Stomach smooth muscle (tissue), 2 donors: Measurements from ENCODE around the gene FGG.

ENCODE experiments used
- H3K27ac ChIP-seq: one replicate; pipeline ENCODE4 v1.7.0; 2013; ENCODE audit warnings: mild to moderate bottlenecking, low read length, inconsistent platforms
- H3K27me3 ChIP-seq, 2 donors: one replicate each; pipeline ENCODE4 v1.7.0; 2013; ENCODE audit warnings: low read length in 2 of 2; ENCODE audit not compliant: insufficient read depth in 2 of 2, control insufficient read depth in 1 of 2
- H3K36me3 ChIP-seq, 2 donors: one replicate each; pipeline ENCODE4 v1.7.0; 2013; ENCODE audit warnings: low read length in 2 of 2; ENCODE audit not compliant: control insufficient read depth in 2 of 2, insufficient read depth in 2 of 2
- H3K4me1 ChIP-seq: one replicate; pipeline ENCODE4 v1.7.0; 2013; ENCODE audit warnings: low read length; ENCODE audit not compliant: control insufficient read depth, insufficient read depth
- H3K4me3 ChIP-seq, 2 donors: one replicate each; pipeline ENCODE4 v1.7.0; 2013; ENCODE audit warnings: low read length in 2 of 2
- H3K9ac ChIP-seq, 2 donors: one replicate each; pipeline ENCODE4 v1.7.0; 2013; ENCODE audit warnings: low read length in 2 of 2, mild to moderate bottlenecking in 1 of 2
- H3K9me3 ChIP-seq, 2 donors: one replicate each; pipeline ENCODE4 v1.7.0; 2013; ENCODE audit warnings: low read length in 2 of 2; ENCODE audit not compliant: control insufficient read depth in 2 of 2
- donor health status: healthy.
- donor health status: Pancreatic carcinoma.

The FGG gene

DNA sequence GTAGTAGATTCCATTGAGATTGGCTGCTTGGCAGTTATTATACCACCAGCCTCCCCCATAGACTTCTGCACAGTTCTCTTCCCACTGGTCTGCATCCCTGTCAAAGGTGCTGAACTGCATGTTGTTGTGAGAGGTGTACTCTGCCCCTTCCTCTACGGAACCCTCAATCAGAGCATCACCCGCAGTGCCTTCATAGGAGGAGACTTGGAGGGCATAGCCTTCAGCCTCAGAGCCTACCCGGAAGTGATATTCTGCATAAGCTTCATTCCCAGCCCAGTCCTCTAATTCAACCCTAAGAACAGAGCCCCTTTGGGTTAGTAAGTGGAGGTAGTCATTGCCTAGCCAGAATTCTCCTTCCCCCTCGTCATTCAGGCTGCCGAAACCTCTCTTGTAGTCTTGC lies 28.2 kb downstream of the FGG start:
- Histone ChIP-seq H3K27ac (no peak overlapping the region), H3K4me1 (no peaks in the 10 kb centered on the region), H3K4me3 (no peak overlapping the region), H3K27me3 (no peaks in the 10 kb centered on the region), H3K9ac (no peak overlapping the region), H3K9me3 (no peaks in the 10 kb centered on the region), H3K36me3 (no peaks in the 10 kb centered on the region)

DNA sequence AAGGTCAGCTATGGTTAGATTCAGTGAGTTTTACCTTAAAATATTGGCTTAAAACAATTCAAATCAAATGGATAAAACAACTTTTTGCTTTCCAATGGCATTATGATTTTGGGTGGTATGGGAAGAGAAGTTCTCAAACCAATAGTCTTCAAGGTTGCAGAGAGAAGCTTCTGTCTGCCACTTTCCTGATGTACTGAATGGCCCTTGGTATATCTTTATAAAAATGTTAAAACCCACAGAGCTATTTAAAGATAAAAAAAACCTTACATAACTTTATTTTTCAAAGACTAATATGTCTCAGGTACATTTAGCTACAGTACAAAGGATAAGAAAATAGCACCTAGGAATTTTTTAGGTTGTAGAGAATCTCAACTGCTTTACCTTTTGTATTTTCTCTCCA lies 28.8 kb downstream of the FGG start:
- H3K36me3 ChIP-seq, result no peaks in the 10 kb centered on the region
- H3K4me1 ChIP-seq, result no peaks in the 10 kb centered on the region
- no peak overlapping the region for H3K27ac ChIP-seq
- H3K9me3 ChIP-seq, result no peaks in the 10 kb centered on the region
- H3K27me3 ChIP-seq, result no peaks in the 10 kb centered on the region
- H3K9ac ChIP-seq, result no peak overlapping the region
- H3K4me3 ChIP-seq, result no peak overlapping the region

DNA sequence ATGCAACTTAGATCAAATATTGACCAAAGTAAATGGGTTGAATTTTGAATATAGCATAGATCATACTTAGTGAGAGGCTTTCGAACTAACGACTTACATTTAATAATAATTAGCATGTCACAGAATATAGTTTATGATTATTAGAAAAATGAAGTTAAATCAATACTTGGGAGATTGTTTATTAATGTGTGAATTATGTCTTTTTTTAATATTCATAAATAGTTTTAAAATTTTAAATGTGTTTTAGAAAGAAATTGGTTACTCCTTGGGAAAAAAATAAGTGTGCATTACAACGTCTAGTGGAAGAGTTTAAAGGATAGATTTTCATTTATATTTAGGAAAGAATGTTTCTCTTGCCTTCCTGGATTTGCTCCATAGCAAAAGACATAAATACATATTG lies 29.2 kb downstream of the FGG start:
- Histone ChIP-seq H3K9ac (no peak overlapping the region), H3K27ac (no peak overlapping the region), H3K27me3 (no peaks in the 10 kb centered on the region), H3K4me3 (no peak overlapping the region), H3K9me3 (no peaks in the 10 kb centered on the region), H3K36me3 (no peaks in the 10 kb centered on the region), H3K4me1 (no peaks in the 10 kb centered on the region)

DNA sequence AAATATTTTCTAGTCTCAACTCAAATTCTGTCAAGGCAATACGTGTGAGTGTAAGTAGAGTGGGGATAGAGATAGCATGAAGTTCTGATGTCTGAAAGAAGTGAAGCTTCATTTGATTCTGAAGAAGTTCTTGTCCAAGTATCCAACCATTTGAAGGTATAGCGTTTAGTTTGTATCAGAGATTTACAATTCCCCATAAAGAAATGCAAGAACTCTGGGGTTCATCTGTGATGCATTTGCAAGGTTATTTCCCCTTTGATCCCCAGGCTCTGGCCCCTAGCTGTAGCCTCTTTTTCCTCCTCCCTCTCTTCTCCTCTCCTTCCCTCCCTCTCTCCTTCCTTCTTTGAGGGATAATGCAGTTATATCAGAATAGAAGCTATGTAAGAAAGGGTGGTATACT lies 29.7 kb downstream of the FGG start:
- no peak overlapping the region for H3K27ac ChIP-seq
- no peak overlapping the region for H3K9ac ChIP-seq
- H3K9me3 ChIP-seq, result no peaks in the 10 kb centered on the region
- H3K27me3 ChIP-seq, result no peaks in the 10 kb centered on the region
- H3K36me3 ChIP-seq, result no peaks in the 10 kb centered on the region
- H3K4me1 ChIP-seq, result no peaks in the 10 kb centered on the region
- no peak overlapping the region for H3K4me3 ChIP-seq

DNA sequence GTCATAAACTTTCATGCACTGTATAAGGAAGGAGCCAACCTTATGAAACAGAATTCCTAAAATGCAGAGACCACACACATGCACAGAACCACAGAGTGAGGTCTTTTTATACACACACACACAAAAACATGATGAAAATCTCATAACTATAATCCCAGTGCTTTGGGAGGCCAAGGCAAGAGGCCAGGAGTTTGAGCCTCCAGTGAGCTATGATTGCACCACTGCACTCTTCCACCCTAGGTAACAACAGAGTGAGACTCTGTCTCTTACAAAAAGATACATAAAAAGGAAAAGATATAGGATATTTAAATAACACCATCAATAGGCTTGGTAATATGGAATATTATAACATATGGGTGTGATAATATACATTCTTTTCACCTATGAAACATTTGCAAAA lies 32.5 kb downstream of the FGG start:
- H3K4me1 ChIP-seq, result no peaks in the 10 kb centered on the region
- H3K27me3 ChIP-seq, result no peaks in the 10 kb centered on the region
- no peak overlapping the region for H3K27ac ChIP-seq
- H3K9ac ChIP-seq, result no peak overlapping the region
- no peaks in the 10 kb centered on the region for H3K9me3 ChIP-seq
- H3K4me3 ChIP-seq, result no peak overlapping the region
- H3K36me3 ChIP-seq, result no peaks in the 10 kb centered on the region

DNA sequence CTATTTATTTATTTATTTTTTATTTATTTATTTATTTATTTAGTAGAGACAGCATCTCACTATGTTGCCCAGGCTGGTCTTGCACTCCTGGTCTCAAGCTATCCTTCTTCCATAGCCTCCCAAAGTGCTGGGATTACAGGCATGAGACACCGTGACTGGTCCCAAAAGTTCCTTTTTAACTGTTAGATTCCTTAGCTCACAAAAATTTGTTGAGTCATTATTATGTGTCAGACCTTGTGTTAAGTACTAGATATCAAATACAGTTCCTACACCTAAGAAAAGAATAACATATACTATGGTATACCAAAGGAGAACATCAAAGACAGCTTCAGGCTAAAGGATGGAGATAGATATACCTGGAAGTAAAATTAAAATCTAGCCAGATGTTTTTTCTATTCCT lies 33.5 kb downstream of the FGG start:
- Histone ChIP-seq H3K36me3 (no peaks in the 10 kb centered on the region), H3K9me3 (no peaks in the 10 kb centered on the region), H3K4me3 (no peak overlapping the region), H3K9ac (no peak overlapping the region), H3K4me1 (no peaks in the 10 kb centered on the region), H3K27me3 (no peaks in the 10 kb centered on the region), H3K27ac (no peak overlapping the region)

DNA sequence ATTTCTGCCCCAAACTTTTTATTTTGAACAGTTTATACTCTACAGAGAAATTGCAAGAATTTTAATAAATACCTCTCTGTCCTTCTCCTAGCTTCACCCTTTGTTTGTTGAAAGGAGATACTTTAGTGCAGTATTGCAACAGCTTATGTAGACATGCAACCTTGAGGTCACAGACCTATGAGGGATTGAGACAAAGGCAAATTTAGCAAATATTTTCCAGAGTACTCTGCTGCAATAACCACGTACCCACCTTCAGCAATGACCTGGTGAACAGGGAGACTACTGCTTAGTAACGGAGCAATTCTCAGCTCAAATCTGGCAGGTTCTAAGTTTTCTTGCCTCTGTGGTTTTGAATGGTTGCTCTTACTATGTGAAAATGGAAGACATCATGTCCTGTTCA lies 35.1 kb downstream of the FGG start:
- no peak overlapping the region for H3K27ac ChIP-seq
- no peak overlapping the region for H3K4me3 ChIP-seq
- H3K9me3 ChIP-seq, result no peaks in the 10 kb centered on the region
- no peaks in the 10 kb centered on the region for H3K36me3 ChIP-seq
- H3K27me3 ChIP-seq, result no peaks in the 10 kb centered on the region
- no peaks in the 10 kb centered on the region for H3K4me1 ChIP-seq
- H3K9ac ChIP-seq, result no peak overlapping the region

DNA sequence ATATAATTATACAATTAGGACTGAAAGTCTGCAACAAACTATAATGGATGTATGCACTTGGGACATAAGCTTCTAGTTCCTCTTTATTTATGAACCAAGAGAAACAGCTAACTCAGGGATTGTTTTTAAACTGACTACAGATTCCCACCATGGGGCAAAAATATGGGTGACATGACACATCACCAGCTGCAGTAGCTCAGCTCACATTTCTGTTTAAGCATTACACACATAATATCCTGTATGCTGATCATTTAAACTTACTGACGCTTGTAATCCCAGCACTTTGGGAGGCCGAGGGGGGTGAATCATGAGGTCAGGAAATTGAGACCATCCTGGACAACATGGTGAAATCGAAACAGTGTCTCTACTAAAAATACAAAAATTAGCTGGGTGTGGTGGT lies 38.1 kb downstream of the FGG start:
- H3K36me3 ChIP-seq, result no peaks in the 10 kb centered on the region
- no peak overlapping the region for H3K27ac ChIP-seq
- no peaks in the 10 kb centered on the region for H3K4me1 ChIP-seq
- no peak overlapping the region for H3K4me3 ChIP-seq
- no peak overlapping the region for H3K9ac ChIP-seq
- H3K9me3 ChIP-seq, result no peaks in the 10 kb centered on the region
- H3K27me3 ChIP-seq, result no peaks in the 10 kb centered on the region

DNA sequence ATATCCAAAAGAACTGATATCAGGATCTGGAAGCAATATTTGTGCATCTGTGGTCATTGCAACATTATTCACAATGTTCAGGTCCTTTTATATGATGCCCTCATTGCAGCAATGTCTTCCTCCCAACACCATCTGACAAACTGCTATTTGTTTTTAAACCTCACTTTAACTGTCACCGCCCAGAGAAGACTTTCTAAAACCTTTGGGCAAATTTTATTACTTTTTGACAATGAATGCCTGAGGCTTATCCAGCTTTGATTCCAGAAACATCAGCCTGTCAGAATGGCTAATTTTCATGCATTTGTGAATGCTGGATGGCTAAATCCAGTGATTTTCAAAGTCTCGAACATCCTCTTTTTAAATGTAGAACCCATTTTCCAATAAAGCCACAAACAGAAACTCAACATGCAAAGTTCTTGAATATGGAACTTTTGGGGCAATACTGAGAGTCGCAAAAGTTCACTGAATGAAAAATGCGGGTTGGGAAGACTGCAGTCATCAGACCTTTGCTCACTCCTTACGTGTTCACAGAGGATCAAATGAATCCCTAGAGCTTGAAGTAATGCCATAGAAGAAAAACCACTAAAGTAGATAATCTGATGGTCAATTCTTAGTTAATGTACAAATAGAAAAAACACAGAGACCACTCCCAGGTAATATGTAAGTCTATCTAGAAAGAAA lies 39.1 kb downstream of the FGG start:
- H3K27ac ChIP-seq, result no peak overlapping the region

DNA sequence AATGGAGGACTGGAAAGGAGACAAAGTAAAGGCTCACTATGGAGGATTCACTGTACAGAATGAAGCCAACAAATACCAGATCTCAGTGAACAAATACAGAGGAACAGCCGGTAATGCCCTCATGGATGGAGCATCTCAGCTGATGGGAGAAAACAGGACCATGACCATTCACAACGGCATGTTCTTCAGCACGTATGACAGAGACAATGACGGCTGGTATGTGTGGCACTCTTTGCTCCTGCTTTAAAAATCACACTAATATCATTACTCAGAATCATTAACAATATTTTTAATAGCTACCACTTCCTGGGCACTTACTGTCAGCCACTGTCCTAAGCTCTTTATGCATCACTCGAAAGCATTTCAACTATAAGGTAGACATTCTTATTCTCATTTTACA lies 42.9 kb downstream of the FGG start:
- H3K4me3 ChIP-seq, result no peak overlapping the region
- H3K36me3 ChIP-seq, result no peaks in the 10 kb centered on the region
- H3K9me3 ChIP-seq, result no peaks in the 10 kb centered on the region
- H3K9ac ChIP-seq, result no peak overlapping the region
- H3K4me1 ChIP-seq, result no peaks in the 10 kb centered on the region
- H3K27me3 ChIP-seq, result no peaks in the 10 kb centered on the region
- H3K27ac ChIP-seq, result no peak overlapping the region

More for the DNA sequence above, 39.1 kb downstream of the FGG start:
- Histone ChIP-seq H3K9ac (no peak overlapping the region), H3K4me3 (no peak overlapping the region), H3K27me3 (no peaks in the 10 kb centered on the region), H3K4me1 (no peaks in the 10 kb centered on the region), H3K9me3 (no peaks in the 10 kb centered on the region), H3K36me3 (no peaks in the 10 kb centered on the region)

DNA sequence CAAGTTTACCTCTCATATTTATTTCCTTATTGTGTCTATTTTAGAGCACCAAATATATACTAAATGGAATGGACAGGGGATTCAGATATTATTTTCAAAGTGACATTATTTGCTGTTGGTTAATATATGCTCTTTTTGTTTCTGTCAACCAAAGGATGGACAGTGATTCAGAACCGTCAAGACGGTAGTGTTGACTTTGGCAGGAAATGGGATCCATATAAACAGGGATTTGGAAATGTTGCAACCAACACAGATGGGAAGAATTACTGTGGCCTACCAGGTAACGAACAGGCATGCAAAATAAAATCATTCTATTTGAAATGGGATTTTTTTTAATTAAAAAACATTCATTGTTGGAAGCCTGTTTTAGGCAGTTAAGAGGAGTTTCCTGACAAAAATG lies 43.4 kb downstream of the FGG start:
- Histone ChIP-seq H3K27me3 (no peaks in the 10 kb centered on the region), H3K4me1 (no peaks in the 10 kb centered on the region), H3K36me3 (no peaks in the 10 kb centered on the region), H3K9me3 (no peaks in the 10 kb centered on the region), H3K27ac (no peak overlapping the region), H3K9ac (no peak overlapping the region), H3K4me3 (no peak overlapping the region)
